Trophoblast cell (in vitro differentiated cells and primary cell): ENCODE data around the gene EXD3.

Source experiments
- DNase-seq, 2 donors: peaks; one replicate each; pipeline ENCODE4 v3.0.0-alpha.2; 2016
- H2AFZ ChIP-seq: 2 replicates; pipeline ENCODE4 v1.6.1; 2013; ENCODE audit warnings: low read length, moderate library complexity, mild to moderate bottlenecking; ENCODE audit not compliant: insufficient read depth, poor library complexity
- H2AK5ac ChIP-seq: 2 replicates; pipeline ENCODE4 v1.6.1; 2013; ENCODE audit warnings: mild to moderate bottlenecking, low read length
- H2BK120ac ChIP-seq: 2 replicates; pipeline ENCODE4 v1.6.1; 2013; ENCODE audit warnings: low read length, mild to moderate bottlenecking, moderate library complexity; ENCODE audit not compliant: insufficient read depth, poor library complexity
- H2BK12ac ChIP-seq: 2 replicates; pipeline ENCODE4 v1.6.1; 2013; ENCODE audit warnings: mild to moderate bottlenecking, low read length, moderate library complexity
- H2BK5ac ChIP-seq: 2 replicates; pipeline ENCODE4 v1.6.1; 2013; ENCODE audit warnings: low read length, low read depth, moderate library complexity, mild to moderate bottlenecking; ENCODE audit not compliant: poor library complexity
- H3K14ac ChIP-seq: 2 replicates; pipeline ENCODE4 v1.6.1; 2013; ENCODE audit warnings: mild to moderate bottlenecking, low read length
- H3K18ac ChIP-seq: 2 replicates; pipeline ENCODE4 v1.6.1; 2013; ENCODE audit warnings: mild to moderate bottlenecking, low read length
- H3K23ac ChIP-seq: 2 replicates; pipeline ENCODE4 v1.6.1; 2013; ENCODE audit warnings: low read length
- H3K27ac ChIP-seq: 2 replicates; pipeline ENCODE4 v1.5.1; 2013; ENCODE audit warnings: low read depth, mild to moderate bottlenecking, inconsistent platforms, low read length, moderate library complexity
- H3K27me3 ChIP-seq: 2 replicates; pipeline ENCODE4 v1.6.1; 2013; ENCODE audit warnings: inconsistent platforms, mild to moderate bottlenecking, low read length, moderate library complexity; ENCODE audit not compliant: insufficient read depth
- H3K36me3 ChIP-seq, 2 experiments: 1 replicate in 1 of 2; 2 replicates in 1 of 2; pipeline ENCODE4 v1.6.1; 2013; ENCODE audit warnings: low read length in 2 of 2, mild to moderate bottlenecking in 2 of 2, moderate library complexity in 1 of 2; ENCODE audit not compliant: insufficient read depth in 2 of 2, control insufficient read depth in 1 of 2
- H3K4ac ChIP-seq: 2 replicates; pipeline ENCODE4 v1.6.1; 2013; ENCODE audit warnings: low read depth, mild to moderate bottlenecking, low read length, moderate library complexity
- H3K4me1 ChIP-seq, 2 experiments: 1 replicate in 1 of 2; 2 replicates in 1 of 2; pipeline ENCODE4 v1.6.1; 2013; ENCODE audit warnings: low read length in 2 of 2, mild to moderate bottlenecking in 2 of 2, moderate library complexity in 1 of 2; ENCODE audit not compliant: insufficient read depth in 2 of 2, control insufficient read depth in 1 of 2
- H3K4me2 ChIP-seq: 2 replicates; pipeline ENCODE4 v1.6.1; 2013; ENCODE audit warnings: inconsistent platforms, mild to moderate bottlenecking, low read length, moderate library complexity
- H3K4me3 ChIP-seq: 2 replicates; pipeline ENCODE4 v1.5.1; 2013; ENCODE audit warnings: mild to moderate bottlenecking, low read depth, low read length, inconsistent platforms
- H3K79me1 ChIP-seq: one replicate; pipeline ENCODE4 v1.6.1; 2013; ENCODE audit warnings: low read length
- H3K79me2 ChIP-seq: 2 replicates; pipeline ENCODE4 v1.6.1; 2013; ENCODE audit warnings: low read length, mild to moderate bottlenecking; ENCODE audit not compliant: control insufficient read depth, insufficient read depth, poor library complexity
- H3K9ac ChIP-seq: 2 replicates; pipeline ENCODE4 v1.6.1; 2013; ENCODE audit warnings: mild to moderate bottlenecking, low read length
- H3K9me3 ChIP-seq: 2 replicates; pipeline ENCODE4 v1.6.1; 2013; ENCODE audit warnings: low read depth, mild to moderate bottlenecking, control low read depth, inconsistent platforms, low read length; ENCODE audit not compliant: insufficient read depth
- H4K12ac ChIP-seq: 2 replicates; pipeline ENCODE4 v1.6.1; 2013; ENCODE audit warnings: low read depth, mild to moderate bottlenecking, low read length, moderate library complexity
- H4K8ac ChIP-seq: 2 replicates; pipeline ENCODE4 v1.6.1; 2013; ENCODE audit warnings: low read depth, mild to moderate bottlenecking, low read length, moderate library complexity
- H4K91ac ChIP-seq: one replicate; pipeline ENCODE4 v1.6.1; 2013; ENCODE audit warnings: low read depth, mild to moderate bottlenecking, low read length, moderate library complexity
- WGBS: extraction: QIAGEN DNeasy Blood & Tissue Kit; methylation state at CpG from one replicate; pipeline ENCODE4 v1.1.7; 2013; ENCODE audit warnings: missing lambda C conversion rate; ENCODE audit not compliant: insufficient read length, insufficient coverage; ENCODE audit errors: extremely low coverage; 5-methylcytosine and 5-hydroxymethylcytosine counted together

EXD3 gene

DNA sequence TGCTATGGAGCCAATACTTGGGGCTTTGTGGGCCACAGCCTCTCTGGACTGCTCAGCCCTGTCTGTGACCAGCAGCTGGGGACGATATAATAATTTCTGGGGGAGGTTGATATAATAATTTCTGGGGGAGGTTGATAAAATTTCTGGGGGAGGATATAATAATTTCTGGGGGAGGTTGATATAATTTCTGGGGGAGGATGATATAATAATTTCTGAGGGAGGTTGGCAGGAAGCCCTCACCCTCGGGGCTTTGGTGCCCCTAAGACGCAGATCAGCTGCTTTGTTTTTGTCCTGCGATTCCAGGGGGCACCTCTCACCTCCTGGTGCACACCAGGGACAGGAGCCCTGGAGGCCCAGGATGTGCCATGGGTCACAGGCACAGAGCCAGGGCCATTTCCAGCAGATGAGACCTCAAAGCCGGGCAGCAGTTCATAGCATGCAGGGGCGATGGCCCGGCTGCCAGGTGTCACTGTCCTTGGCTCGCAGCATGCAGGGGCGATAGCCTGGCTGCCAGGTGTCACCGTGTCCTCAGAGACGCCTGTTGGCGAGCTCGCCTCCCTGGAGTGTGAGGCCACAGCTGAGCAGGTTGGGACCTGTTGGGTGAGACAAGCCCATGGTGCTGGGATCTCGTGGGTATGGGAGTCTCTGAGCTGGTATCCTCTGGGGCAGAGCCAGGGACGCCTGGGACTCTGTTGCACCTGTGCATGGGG, 149.2 kb downstream of the EXD3 start:
- Histone ChIP-seq H3K23ac (no peak overlapping the region), H3K14ac (no peak overlapping the region), H4K8ac (no peak overlapping the region), H3K9me3 (no peaks in the 10 kb centered on the region), H2BK12ac (no peak overlapping the region), H4K12ac (no peak overlapping the region), H2BK5ac (no peak overlapping the region), H3K9ac (no peak overlapping the region), H3K18ac (no peak overlapping the region), H4K91ac (no peak overlapping the region), H3K79me1 (peaks cover 11% of the 10 kb centered on the region), H3K4me3 (peak overlapping the region; percentile 21), H3K4ac (no peak overlapping the region), H2BK120ac (no peak overlapping the region), H3K4me1 (peaks cover 14 to 17% of the 10 kb centered on the region in 2 experiments), H3K79me2 (peaks cover 5% of the 10 kb centered on the region), H3K36me3 (peaks cover 46 to 51% of the 10 kb centered on the region in 2 experiments), H3K27ac (no peak overlapping the region), H3K4me2 (no peak overlapping the region), H2AFZ (no peak overlapping the region), H2AK5ac (no peak overlapping the region), H3K27me3 (no peaks in the 10 kb centered on the region)
- no peak for DNase-seq
- WGBS: no CpG with 5 or more reads among the region's 15 CpGs

DNA sequence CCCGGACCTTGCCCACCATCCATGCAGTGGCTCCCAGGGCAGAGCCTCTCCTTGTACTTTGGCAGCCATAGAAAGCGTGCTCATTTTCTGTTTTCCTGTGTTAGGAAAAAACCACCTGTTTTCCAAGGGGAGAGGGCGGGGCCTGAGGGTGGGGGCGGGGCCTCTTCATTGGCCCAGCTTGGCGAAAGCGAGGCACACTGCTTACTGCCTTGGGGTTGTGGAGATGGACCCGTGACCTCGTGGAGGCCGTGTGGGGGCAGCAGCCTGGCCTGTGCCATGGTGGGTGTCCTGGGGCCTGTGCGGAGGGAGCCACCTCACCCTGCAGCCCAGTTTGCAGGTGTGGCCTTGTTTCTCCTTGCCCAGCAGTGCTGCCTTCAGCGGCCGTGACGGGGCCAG, 149.9 kb downstream of the EXD3 start:
- Histone ChIP-seq H3K18ac (no peak overlapping the region), H4K8ac (no peak overlapping the region), H3K27ac (no peak overlapping the region), H3K9me3 (no peaks in the 10 kb centered on the region), H2BK5ac (no peak overlapping the region), H3K4me3 (no peak overlapping the region), H2BK12ac (no peak overlapping the region), H3K36me3 (peaks cover 49 to 53% of the 10 kb centered on the region in 2 experiments), H3K9ac (no peak overlapping the region), H3K79me1 (peaks cover 8% of the 10 kb centered on the region), H3K27me3 (no peaks in the 10 kb centered on the region), H3K14ac (no peak overlapping the region), H3K4me2 (no peak overlapping the region), H2BK120ac (no peak overlapping the region), H3K23ac (no peak overlapping the region), H4K12ac (no peak overlapping the region), H2AK5ac (no peak overlapping the region), H3K4me1 (peaks cover 11 to 13% of the 10 kb centered on the region in 2 experiments), H4K91ac (no peak overlapping the region), H3K79me2 (peaks cover 3% of the 10 kb centered on the region), H2AFZ (no peak overlapping the region), H3K4ac (no peak overlapping the region)
- DNase-seq: no peak
- WGBS: no CpG with 5 or more reads among the region's 13 CpGs

DNA sequence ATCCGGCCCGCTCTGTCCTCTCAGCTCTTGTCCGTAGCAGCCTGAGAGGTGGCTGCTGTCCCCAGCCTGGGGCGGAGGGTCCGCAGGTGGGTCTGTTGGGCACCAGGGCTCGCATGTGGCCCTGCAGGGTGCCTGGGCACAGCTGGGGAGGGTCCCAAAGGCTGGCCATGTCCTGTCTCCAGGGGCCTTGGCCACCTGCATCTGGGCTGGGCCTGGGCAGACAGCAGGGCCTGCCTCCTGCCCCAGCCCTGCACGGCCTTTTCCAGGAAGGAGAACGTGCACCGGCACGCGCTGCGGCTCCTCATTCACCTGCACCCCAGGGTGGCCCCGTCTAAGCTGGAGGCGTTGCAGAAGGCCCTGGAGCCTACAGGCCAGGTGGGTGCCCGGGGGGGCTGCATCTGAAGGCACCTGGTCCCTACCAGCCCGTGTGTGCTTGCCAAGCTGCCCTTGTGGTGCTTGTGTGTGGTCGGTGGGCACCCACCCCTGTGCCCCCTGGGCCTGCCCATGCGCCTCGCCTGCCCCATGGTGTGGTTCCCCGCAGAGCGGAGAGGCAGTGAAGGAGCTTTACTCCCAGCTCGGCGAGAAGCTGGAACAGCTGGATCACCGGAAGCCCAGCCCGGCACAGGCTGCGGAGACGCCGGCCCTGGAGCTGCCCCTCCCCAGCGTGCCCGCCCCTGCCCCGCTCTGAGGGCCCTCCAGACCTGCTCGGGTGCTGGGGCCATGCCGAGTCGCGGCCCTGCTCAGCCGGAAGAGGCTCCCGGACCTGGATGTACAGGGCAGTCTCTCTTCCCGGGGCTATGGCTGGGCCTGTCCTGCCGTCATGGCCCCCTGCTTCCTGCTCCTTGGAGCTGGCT, 150.5 kb downstream of the EXD3 start:
- WGBS: no CpG with 5 or more reads among the region's 39 CpGs
- no peak overlapping the region for H2AK5ac ChIP-seq
- H3K27ac ChIP-seq: no peak overlapping the region
- H3K36me3 ChIP-seq: peaks cover 55 to 57% of the 10 kb centered on the region in 2 experiments
- no peak overlapping the region for H2BK5ac ChIP-seq
- no peaks in the 10 kb centered on the region for H3K79me2 ChIP-seq
- DNase-seq: no peak
- no peak overlapping the region for H2BK120ac ChIP-seq
- H3K9ac ChIP-seq: no peak overlapping the region
- no peak overlapping the region for H3K4me2 ChIP-seq
- no peak overlapping the region for H4K8ac ChIP-seq
- no peak overlapping the region for H4K12ac ChIP-seq
- H3K79me1 ChIP-seq: peaks cover 3% of the 10 kb centered on the region
- H3K4me1 ChIP-seq: peaks cover 11% of the 10 kb centered on the region in 2 experiments
- no peaks in the 10 kb centered on the region for H3K9me3 ChIP-seq
- H3K4ac ChIP-seq: no peak overlapping the region
- no peak overlapping the region for H2AFZ ChIP-seq
- no peak overlapping the region for H3K4me3 ChIP-seq
- no peak overlapping the region for H2BK12ac ChIP-seq
- no peaks in the 10 kb centered on the region for H3K27me3 ChIP-seq
- H3K23ac ChIP-seq: no peak overlapping the region
- H3K14ac ChIP-seq: no peak overlapping the region
- no peak overlapping the region for H3K18ac ChIP-seq
- no peak overlapping the region for H4K91ac ChIP-seq

DNA sequence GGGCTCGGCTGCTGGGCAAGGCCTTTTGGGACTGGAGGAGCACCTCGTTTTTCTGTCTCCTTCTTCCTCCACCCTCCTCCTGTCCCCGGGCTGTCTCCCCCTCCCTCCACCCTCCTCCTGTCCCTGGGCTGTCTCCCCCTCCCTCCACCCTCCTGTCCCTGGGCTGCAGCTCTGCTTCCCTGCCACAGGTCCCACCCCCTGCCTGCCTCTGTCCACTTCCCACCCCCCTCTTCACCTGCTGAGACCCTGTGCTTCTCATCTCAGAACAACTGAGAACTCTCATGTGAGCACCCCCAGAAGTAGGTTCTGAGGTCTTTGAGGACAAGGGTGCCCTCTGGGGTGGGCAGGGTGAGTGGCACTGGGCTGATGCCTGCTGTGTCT, 151.3 kb downstream of the EXD3 start:
- WGBS: no CpG with 5 or more reads among the region's 3 CpGs
- no peak overlapping the region for H3K4me3 ChIP-seq
- no peak overlapping the region for H3K4ac ChIP-seq
- H2AK5ac ChIP-seq: no peak overlapping the region
- no peak overlapping the region for H3K23ac ChIP-seq
- no peaks in the 10 kb centered on the region for H3K79me1 ChIP-seq
- H4K8ac ChIP-seq: no peak overlapping the region
- no peak overlapping the region for H3K18ac ChIP-seq
- no peak overlapping the region for H2BK12ac ChIP-seq
- H3K9me3 ChIP-seq: no peaks in the 10 kb centered on the region
- H3K9ac ChIP-seq: no peak overlapping the region
- H3K79me2 ChIP-seq: no peaks in the 10 kb centered on the region
- peaks cover 4 to 5% of the 10 kb centered on the region in 2 experiments for H3K4me1 ChIP-seq
- H4K12ac ChIP-seq: no peak overlapping the region
- peaks cover 61 to 62% of the 10 kb centered on the region in 2 experiments for H3K36me3 ChIP-seq
- no peak for DNase-seq
- no peak overlapping the region for H3K27ac ChIP-seq
- no peak overlapping the region for H3K4me2 ChIP-seq
- H2AFZ ChIP-seq: no peak overlapping the region
- H4K91ac ChIP-seq: no peak overlapping the region
- H3K14ac ChIP-seq: no peak overlapping the region
- H2BK5ac ChIP-seq: no peak overlapping the region
- H2BK120ac ChIP-seq: no peak overlapping the region
- no peaks in the 10 kb centered on the region for H3K27me3 ChIP-seq
